ENCODE measurements around the gene MARCHF3.

GRCh38 chr5:126911986-126912385 is 118.4 kb downstream of the MARCHF3 start:
- TF ChIP-seq POLR2A (IDR thresholded peaks at IDR 0.05; ENCODE audit: low read depth, low read length) (no peak), TAF1 (IDR thresholded peaks at IDR 0.05; ENCODE audit: borderline replicate concordance, low read depth, low read length) (no peak), POLR2AphosphoS5 (IDR thresholded peaks at IDR 0.05; ENCODE audit: low read depth, low read length) (no peak)

Data from GM12892 (cell line).